HepG2 (cell line): Measurements from ENCODE around the gene SAMD4A. TPM values are rescaled to one million over a fixed set of nuclear protein-coding genes. Genes with fewer than 3 reads are reported as not detected.

Source experiments
- ATF5 ChIP-seq: sonication (generic); formaldehyde crosslinking; IDR thresholded peaks from 2 replicates; pipeline ENCODE4 v1.4.0; 2020; ENCODE audit warnings: mild to moderate bottlenecking, low read depth, missing genetic modification reagents
- CREB1 ChIP-seq, 2 experiments: fragments of 450-650 bp in 1 of 2; IDR thresholded peaks; 2 replicates each; pipeline ENCODE4 v1.6.1; 2016 to 2017; ENCODE audit warnings: control low read depth in 1 of 2, mild to moderate bottlenecking in 1 of 2, missing compliant biosample characterization in 1 of 2, missing genetic modification characterization in 1 of 2
- ETV5 ChIP-seq: IDR thresholded peaks from 2 replicates; pipeline ENCODE4 v1.6.1; 2018; ENCODE audit warnings: missing biosample characterization, missing genetic modification reagents, inconsistent platforms, borderline replicate concordance
- FOSL1 ChIP-seq: sonication (generic); formaldehyde crosslinking; IDR thresholded peaks from 2 replicates; pipeline ENCODE4 v1.9.0; 2021; ENCODE audit warnings: missing genetic modification reagents, borderline replicate concordance
- HCFC1 ChIP-seq: fragments of 150-350 bp; IDR thresholded peaks from 2 replicates; pipeline ENCODE4 v1.6.1; 2014; ENCODE audit warnings: low read depth, low read length
- MIER2 ChIP-seq: IDR thresholded peaks from 2 replicates; pipeline ENCODE4 v1.6.1; 2016; ENCODE audit warnings: missing biosample characterization, missing genetic modification reagents
- MTF1 ChIP-seq: sonication (generic); formaldehyde crosslinking; IDR thresholded peaks from 2 replicates; pipeline ENCODE4 v1.5.0; 2020; ENCODE audit warnings: missing genetic modification reagents
- NR3C1 ChIP-seq: sonication (generic); formaldehyde crosslinking; IDR thresholded peaks from 2 replicates; pipeline ENCODE4 v1.4.0; 2020; ENCODE audit warnings: missing genetic modification reagents
- PTBP1 ChIP-seq: fragments of 200-400 bp; formaldehyde crosslinking; IDR thresholded peaks from 2 replicates; pipeline ENCODE4 v1.6.1; 2018; ENCODE audit warnings: low read length, low read depth; ENCODE audit not compliant: poor library complexity, severe bottlenecking
- YEATS4 ChIP-seq: sonication (generic); formaldehyde crosslinking; IDR thresholded peaks from 2 replicates; pipeline ENCODE4 v1.4.0; 2020; ENCODE audit warnings: missing genetic modification reagents, borderline replicate concordance
- ZBTB7B ChIP-seq: sonication (generic); formaldehyde crosslinking; IDR thresholded peaks from 2 replicates; pipeline ENCODE4 v1.4.0; 2020; ENCODE audit warnings: missing genetic modification reagents
- ZC3H4 ChIP-seq: sonication (generic); formaldehyde crosslinking; IDR thresholded peaks from 2 replicates; pipeline ENCODE4 v1.4.0; 2020; ENCODE audit warnings: missing genetic modification reagents, borderline replicate concordance
- ZEB1 ChIP-seq: IDR thresholded peaks from 2 replicates; pipeline ENCODE4 v1.6.1; 2012; ENCODE audit warnings: mild to moderate bottlenecking, low read depth, inconsistent platforms; ENCODE audit not compliant: insufficient replicate concordance
- ZFP91 ChIP-seq: sonication (generic); formaldehyde crosslinking; IDR thresholded peaks from 2 replicates; pipeline ENCODE4 v1.9.0; 2022; ENCODE audit warnings: missing genetic modification reagents, mild to moderate bottlenecking, borderline replicate concordance
- ZKSCAN8 ChIP-seq: IDR thresholded peaks from 2 replicates; pipeline ENCODE4 v1.6.1; 2016; ENCODE audit warnings: borderline replicate concordance, missing genetic modification reagents, missing compliant biosample characterization
- ZNF33A ChIP-seq: sonication (generic); formaldehyde crosslinking; IDR thresholded peaks from 2 replicates; pipeline ENCODE4 v1.5.1; 2020; ENCODE audit warnings: missing genetic modification reagents, mild to moderate bottlenecking, moderate library complexity, borderline replicate concordance
- ZNF850 ChIP-seq: sonication (generic); formaldehyde crosslinking; conservative IDR thresholded peaks from 2 replicates; pipeline ENCODE4 v1.9.0; 2021; ENCODE audit warnings: mild to moderate bottlenecking, missing genetic modification reagents
- polyA plus RNA-seq, 8 experiments: library from polyadenylated mRNA; depleted of rRNA in 3 of 8; stranded (reverse) in 7 of 8; unstranded in 1 of 8; fragments of >200 nt; fragmentation: Illumina TruSeq in 4 of 8; extraction: Trizol in 4 of 8; gene quantifications; 2 replicates each; pipeline versions ENCODE4 v1.2.1 to v1.2.3, GENCODE V29; 2011 to 2016; ENCODE audit warnings: low read depth in 4 of 8, missing spikeins in 1 of 8, mixed read lengths in 1 of 8; ENCODE audit not compliant: insufficient read depth in 1 of 8
- total RNA-seq, 5 experiments: library from RNA; depleted of rRNA; stranded (reverse); fragments of >200 nt; fragmentation: Illumina TruSeq; extraction: Trizol; gene quantifications; 2 replicates each; pipeline ENCODE4 v1.2.3, GENCODE V29; 2016; ENCODE audit warnings: low read depth in 1 of 5
- TF ChIP-seq, protein P1 (sequence below): sonication (generic); formaldehyde crosslinking; IDR thresholded peaks from 2 replicates; pipeline ENCODE4 v1.5.1; 2020; ENCODE audit warnings: missing genetic modification reagents, mild to moderate bottlenecking, borderline replicate concordance
- TF ChIP-seq, protein P2 (sequence below): sonication (generic); formaldehyde crosslinking; IDR thresholded peaks from 2 replicates; pipeline ENCODE4 v1.5.1; 2020; ENCODE audit warnings: mild to moderate bottlenecking, missing genetic modification reagents
- TF ChIP-seq, protein P3 (sequence below): sonication (generic); formaldehyde crosslinking; IDR thresholded peaks from 2 replicates; pipeline ENCODE4 v1.4.0; 2020; ENCODE audit warnings: missing genetic modification reagents

SAMD4A gene
- total and polyA plus RNA-seq, 2 of the 13 experiments (the other 11 are each of a cell fraction or from before 2014, with no cell fraction given), result 11.8 to 13.0 TPM

- no peak for TF ChIP-seq ZFP91
- TF ChIP-seq, protein P1, sequence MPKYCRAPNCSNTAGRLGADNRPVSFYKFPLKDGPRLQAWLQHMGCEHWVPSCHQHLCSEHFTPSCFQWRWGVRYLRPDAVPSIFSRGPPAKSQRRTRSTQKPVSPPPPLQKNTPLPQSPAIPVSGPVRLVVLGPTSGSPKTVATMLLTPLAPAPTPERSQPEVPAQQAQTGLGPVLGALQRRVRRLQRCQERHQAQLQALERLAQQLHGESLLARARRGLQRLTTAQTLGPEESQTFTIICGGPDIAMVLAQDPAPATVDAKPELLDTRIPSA (CRISPR knock-in tag), result no peak
- no peak for TF ChIP-seq ZC3H4 (CRISPR knock-in tag)
- peak; percentile 95 for TF ChIP-seq ZBTB7B (CRISPR knock-in tag)
- peak; percentile 75 for TF ChIP-seq ZKSCAN8
- TF ChIP-seq ZEB1, result peak; percentile 87
- TF ChIP-seq, protein P2, sequence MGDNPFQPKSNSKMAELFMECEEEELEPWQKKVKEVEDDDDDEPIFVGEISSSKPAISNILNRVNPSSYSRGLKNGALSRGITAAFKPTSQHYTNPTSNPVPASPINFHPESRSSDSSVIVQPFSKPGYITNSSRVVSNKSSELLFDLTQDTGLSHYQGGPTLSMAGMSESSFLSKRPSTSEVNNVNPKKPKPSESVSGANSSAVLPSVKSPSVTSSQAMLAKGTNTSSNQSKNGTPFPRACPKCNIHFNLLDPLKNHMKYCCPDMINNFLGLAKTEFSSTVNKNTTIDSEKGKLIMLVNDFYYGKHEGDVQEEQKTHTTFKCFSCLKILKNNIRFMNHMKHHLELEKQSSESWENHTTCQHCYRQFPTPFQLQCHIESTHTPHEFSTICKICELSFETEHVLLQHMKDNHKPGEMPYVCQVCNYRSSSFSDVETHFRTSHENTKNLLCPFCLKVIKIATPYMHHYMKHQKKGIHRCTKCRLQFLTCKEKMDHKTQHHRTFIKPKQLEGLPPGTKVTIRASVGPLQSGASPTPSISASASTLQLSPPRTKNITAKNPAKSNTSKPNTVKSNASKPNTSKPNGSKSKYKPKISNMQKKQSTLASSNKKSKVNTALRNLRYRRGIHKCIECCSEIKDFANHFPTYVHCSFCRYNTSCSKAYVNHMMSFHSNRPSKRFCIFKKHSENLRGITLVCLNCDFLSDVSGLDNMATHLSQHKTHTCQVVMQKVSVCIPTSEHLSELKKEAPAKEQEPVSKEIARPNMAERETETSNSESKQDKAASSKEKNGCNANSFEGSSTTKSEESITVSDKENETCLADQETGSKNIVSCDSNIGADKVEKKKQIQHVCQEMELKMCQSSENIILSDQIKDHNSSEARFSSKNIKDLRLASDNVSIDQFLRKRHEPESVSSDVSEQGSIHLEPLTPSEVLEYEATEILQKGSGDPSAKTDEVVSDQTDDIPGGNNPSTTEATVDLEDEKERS (CRISPR knock-in tag), result peak; percentile 73
- TF ChIP-seq CREB1 (IDR thresholded peaks at IDR 0.05), result peak; percentile 57; the same call in 1 of the 2 replicates
- peak; percentile 77 for TF ChIP-seq CREB1 (CRISPR knock-in tag; IDR thresholded peaks at IDR 0.05)
- TF ChIP-seq, protein P3, sequence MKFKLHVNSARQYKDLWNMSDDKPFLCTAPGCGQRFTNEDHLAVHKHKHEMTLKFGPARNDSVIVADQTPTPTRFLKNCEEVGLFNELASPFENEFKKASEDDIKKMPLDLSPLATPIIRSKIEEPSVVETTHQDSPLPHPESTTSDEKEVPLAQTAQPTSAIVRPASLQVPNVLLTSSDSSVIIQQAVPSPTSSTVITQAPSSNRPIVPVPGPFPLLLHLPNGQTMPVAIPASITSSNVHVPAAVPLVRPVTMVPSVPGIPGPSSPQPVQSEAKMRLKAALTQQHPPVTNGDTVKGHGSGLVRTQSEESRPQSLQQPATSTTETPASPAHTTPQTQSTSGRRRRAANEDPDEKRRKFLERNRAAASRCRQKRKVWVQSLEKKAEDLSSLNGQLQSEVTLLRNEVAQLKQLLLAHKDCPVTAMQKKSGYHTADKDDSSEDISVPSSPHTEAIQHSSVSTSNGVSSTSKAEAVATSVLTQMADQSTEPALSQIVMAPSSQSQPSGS (CRISPR knock-in tag), result peak; percentile 85; the same call in 1 of the 2 replicates
- no peak for TF ChIP-seq ZNF850 (CRISPR knock-in tag)
- TF ChIP-seq ATF5 (CRISPR knock-in tag), result no peak
- no peak for TF ChIP-seq PTBP1
- no peak for TF ChIP-seq ZNF33A (CRISPR knock-in tag)
- TF ChIP-seq NR3C1 (CRISPR knock-in tag), result no peak
- TF ChIP-seq MTF1, result no peak
- TF ChIP-seq HCFC1, result no peak
- peak; percentile 38; the same call in 1 of the 2 replicates for TF ChIP-seq YEATS4 (CRISPR knock-in tag)
- peak; percentile 45; the same call in 1 of the 2 replicates for TF ChIP-seq ETV5 (CRISPR knock-in tag)
- peak; percentile 64; the same call in 1 of the 2 replicates for TF ChIP-seq MIER2 (CRISPR knock-in tag)
- TF ChIP-seq FOSL1 (CRISPR knock-in tag), result no peak
Measured at GRCh38 chr14:54837508-54838149, 270.7 kb downstream of the SAMD4A start (continued).
